Adrenal gland (tissue), 5 donors: ENCODE data around the gene IDH1.

ENCODE experiments used
- CTCF ChIP-seq, 6 experiments: fragments of 450-650 bp in 4 of 6; fragments of 200-600 bp in 2 of 6; sonication (generic) in 1 of 6; IDR thresholded peaks; 1 replicate in 5 of 6; 2 replicates in 1 of 6; pipeline versions ENCODE4 v1.5.1 to v1.8.0; 2016 to 2021; ENCODE audit warnings: antibody characterized with exemption in 6 of 6, mild to moderate bottlenecking in 2 of 6, moderate library complexity in 1 of 6
- POLR2A ChIP-seq, 2 donors: fragments of 450-650 bp; IDR thresholded peaks; one replicate each; pipeline ENCODE4 v1.6.1; 2017; ENCODE audit warnings: antibody characterized with exemption in 2 of 2, mild to moderate bottlenecking in 2 of 2, moderate library complexity in 1 of 2
- donor health status: DM: no; HTN: no; CAD: no.

- TF ChIP-seq CTCF (IDR thresholded peaks at IDR 0.05) (no peak), POLR2A (IDR thresholded peaks at IDR 0.05) (no peak)
Observed at GRCh38 chr2:208210688-208211451, 44.0 kb downstream of the IDH1 start.
